Left renal pelvis (tissue), 4 donors: ENCODE results near the gene AGTRAP. TPM values are rescaled to one million over a fixed set of nuclear protein-coding genes. Genes with fewer than 3 reads are reported as not detected.

ENCODE experiments used
- DNase-seq, 4 donors: peaks; one replicate each; pipeline ENCODE4 v3.0.0-alpha.2; 2013; ENCODE audit warnings: low read depth in 4 of 4, low spot score in 3 of 4
- polyA plus RNA-seq, 4 donors: library from polyadenylated mRNA; unstranded; fragments of 120-200 nt; gene quantifications; one replicate each; pipeline ENCODE4 v1.2.1, GENCODE V29; 2013; ENCODE audit not compliant: insufficient read length in 4 of 4

Gene AGTRAP, protein sequence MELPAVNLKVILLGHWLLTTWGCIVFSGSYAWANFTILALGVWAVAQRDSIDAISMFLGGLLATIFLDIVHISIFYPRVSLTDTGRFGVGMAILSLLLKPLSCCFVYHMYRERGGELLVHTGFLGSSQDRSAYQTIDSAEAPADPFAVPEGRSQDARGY
- polyA plus RNA-seq: 10 to 100 TPM; 19.1 to 49.3 (median 38.9) TPM

DNA sequence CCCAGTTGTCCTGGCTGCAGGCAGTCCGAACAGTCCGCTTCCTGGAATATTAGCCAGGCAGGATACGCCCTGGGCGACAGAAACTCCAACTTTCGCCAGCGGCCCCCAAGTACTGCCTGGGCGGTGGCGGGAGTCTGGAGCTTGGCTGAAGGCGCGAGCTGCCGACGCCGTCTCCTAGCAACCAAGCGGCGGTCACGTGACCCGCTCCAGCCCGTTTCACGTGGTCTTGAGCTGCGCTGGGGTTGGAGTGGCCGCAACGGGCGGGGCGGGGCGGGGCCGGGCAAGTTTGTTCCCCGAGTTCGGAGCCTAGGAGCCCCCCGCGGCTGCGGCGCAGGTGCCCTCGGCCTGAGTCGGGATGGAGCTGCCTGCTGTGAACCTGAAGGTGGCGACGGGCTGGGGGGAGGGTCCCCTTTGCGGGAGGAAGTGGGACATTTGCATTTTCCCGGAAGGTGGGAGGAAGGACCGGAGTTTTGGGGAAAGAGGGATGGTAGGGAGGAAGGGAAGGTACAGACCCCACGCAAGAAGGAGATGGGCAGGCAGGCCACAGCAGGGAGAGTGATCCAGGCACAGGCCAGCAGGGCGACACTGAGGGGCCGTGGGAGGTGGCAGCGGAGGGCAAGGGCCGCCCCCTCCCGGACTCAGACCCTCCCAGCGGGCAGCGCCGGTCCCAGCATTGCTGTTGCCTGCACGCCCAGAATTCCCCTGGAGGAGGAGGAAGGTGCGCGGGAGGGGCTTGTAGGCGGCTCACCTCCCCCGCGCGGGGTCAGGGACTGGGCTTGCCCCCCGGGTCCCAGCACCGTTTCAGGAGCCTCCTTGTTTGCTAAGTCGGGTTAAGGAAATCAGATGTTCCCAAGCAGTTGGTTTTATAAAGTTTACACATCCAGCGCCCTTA, at the start of gene AGTRAP:
Gene AGTRAP, plus strand, starts transcription at position 283 of the 892 bp plus-strand sequence. Its CDS starts 73 bp downstream, at position 356.
- DNase-seq: peak; percentile 83 to 87 (median 84)

DNA sequence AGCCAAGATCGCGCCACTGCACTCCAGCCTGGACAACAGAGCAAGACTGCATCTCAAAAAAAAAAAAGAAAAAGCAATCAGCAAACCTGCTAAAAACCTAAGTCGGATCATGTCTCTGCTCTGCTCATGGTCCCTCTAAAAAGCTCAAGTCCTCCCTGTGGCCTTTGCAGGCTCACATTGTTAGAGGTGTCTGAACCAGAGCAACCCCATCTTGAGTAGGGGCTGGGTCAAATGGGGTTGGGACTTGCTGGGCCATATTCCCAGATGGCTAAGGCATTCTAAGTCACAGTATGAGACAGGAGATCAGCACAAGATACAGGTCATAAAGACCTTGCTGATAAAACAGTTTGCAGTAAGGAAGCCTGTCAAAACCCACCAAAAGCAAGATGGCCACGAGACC, 47.4 kb upstream of the AGTRAP start:
- DNase-seq: no peak

DNA sequence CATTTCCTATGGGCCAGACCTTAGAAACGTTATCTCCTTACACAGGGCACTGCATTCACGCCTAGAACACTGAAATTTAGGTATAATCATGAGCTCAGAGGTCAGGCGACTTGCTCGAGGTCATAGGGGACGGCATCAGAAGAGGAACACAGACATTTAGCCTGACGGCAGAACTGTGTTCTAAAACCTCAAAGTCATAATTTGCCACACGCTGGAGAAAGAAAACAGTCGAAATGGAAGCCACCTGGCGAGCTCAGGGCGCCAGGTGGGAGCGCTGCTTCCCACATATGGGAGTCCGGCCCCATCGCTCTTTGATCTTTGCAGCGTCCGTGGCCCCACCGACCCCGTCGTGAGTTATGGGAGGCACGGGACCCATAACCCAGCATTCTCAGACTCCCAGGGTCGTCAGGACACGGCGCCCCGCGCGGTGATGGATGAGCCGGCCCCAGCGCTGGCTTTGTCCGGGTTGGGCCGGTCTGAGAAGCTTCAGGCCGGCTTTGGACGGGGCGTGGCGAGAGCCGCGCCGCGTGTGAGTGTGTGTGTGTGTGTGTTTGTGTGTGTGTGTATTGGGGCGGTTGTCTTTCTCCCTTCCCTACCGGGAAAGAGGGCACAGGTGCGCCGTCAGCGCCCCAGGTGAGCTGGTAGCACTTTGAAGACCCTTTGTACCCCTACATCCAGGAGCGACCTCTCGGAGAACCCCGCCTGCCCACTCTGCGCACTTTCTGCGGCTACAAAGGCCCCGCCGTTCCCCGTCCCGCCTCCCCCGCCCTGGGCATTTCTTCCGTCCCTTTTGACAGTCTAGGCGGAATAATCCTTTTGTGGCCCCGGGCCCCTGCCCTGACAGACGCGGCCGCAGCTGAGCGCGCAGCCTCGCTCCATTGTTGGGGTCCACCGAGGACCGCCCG, 45.3 kb upstream of the AGTRAP start:
- DNase-seq: no peak

DNA sequence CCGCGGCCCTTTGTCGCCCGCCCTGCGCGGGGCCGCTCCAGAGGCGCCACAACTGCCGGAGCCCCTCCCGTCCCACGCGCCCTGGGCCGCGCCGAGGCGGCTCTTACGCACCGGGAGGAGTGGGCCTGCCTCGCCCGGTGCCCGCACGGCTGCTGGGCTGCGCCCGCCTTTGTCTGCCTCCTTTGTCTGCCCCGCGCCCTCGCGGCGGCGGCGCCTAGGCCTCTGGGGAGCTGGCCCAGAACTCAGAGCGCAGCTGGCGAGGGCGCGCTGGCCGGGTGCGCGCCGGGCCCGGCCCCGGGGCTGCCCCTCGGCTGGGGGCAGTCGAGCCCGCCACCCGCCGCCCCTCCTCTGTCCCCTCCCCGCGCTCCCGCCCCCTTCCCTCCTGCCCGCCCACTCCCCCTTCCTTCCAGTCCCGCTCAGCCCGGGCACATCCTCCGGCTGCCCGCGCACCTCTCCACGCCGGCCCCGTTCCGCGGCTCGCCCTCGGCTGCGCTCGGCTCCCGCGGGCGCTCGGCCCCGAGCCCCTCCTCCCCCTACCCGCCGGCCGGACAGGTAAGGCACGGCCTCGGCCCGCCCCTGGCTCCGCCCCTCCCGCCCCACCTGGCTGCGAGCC, 44.5 kb upstream of the AGTRAP start, which contains the start of gene DRAXIN:
Gene DRAXIN, plus strand, starts transcription at position 409 of the 613 bp plus-strand sequence. CDS start 14,549 bp downstream, outside the sequence.
- DNase-seq: no peak

DNA sequence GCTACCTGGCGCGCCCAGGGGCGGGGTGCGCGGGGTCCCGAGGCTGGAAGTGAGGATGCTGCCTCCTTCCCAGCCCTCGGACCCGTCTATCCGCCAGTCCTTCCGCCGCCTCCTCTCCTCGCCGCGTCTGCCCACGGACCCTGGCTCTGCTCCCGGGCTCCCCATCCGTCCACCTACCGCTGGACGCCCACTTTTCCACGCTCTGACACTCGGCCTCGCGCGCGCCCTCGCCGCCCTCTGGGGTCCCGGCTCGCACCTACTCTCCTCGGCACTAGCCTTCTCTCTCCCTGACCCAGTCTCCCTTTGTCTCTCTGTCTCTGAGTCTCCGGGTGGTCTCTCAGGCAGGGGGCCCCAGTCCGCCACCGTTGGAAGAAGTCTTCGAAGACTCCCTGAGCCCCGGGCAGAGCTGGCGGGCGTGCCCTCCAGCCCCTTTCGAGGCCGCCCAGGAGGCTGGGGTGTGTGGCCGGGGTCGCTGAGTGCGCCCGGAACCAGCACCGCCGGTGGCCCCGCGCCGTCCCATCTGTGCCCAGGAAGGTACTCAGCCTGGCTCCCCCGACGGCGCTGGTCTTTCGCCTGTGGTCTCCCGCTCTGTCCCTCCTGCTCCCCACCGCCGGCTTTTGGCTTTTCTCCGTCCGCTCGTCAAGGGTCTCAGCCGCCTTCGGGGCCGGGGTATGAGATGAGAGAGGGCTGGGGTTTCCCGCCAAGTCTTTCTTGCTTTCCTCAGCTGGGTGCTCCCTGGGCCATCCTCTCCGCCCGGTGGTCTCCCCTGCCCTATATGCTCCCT, 43.8 kb upstream of the AGTRAP start:
- no peak for DNase-seq

DNA sequence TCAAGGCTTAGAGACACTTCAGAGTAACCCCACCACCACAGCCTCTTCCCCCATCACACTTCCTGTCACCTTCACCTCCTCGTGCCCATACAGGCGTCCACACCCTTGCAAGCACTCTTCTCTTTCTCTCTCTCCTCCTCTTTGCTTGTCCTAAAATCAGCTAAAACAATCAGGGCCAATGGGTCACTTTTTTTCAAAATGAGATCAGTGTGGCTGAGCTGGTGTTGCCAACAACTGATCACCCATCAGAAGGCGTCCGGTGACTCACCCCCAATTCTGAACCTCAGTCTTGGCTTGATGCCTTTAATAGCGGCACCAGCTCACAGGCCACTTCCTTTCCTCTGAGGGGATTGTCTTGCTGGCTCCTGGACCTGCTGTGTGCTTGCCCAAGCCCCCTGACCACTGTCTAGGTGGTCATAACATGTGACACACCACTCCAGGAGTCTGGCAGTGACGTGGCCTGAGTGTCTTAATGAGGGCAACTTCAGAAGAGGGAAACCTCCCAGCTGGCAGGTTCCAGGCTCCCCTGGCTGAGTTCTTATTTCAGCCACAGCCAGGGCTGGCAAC, 42.8 kb upstream of the AGTRAP start:
- no peak for DNase-seq

DNA sequence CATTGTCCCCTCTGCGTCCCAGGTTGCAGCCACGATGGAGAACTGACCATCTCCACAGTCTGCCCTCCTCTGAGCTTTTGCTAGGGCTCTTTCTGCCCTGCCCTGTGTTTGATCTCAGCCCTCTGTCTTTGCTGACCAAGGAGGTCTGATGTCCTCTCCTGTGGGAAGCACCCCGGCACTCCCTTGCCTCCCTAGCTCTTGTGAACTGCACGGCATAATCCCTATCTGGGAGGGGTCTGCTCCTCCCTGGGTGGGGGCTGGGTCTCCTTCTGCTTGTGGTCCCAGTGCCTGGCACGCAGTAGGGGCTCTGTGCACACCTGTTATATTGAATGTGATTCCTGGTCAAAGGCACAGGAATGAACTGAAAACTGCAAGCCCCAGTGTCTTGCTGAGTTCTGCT, 42.0 kb upstream of the AGTRAP start:
- no peak for DNase-seq

DNA sequence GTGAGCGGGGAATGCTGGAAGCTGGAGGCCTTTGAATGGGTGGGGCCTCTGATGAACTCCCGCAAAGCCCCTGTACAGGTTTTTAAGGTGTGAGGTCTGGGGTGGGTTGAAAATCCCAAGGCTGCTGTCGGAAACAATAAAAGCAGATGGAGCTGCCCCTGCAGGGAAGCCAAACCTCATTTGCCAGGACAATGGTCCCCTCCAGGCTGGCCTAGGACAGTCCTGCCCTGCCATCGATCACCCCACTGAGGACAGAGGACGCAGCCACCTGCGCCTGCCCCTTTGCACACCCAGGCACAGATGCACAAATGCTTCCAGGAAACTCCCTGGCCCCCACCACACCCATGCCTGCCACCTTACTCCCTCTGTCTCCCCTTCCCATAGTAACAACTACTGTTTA, 40.1 kb upstream of the AGTRAP start:
- DNase-seq: no peak

DNA sequence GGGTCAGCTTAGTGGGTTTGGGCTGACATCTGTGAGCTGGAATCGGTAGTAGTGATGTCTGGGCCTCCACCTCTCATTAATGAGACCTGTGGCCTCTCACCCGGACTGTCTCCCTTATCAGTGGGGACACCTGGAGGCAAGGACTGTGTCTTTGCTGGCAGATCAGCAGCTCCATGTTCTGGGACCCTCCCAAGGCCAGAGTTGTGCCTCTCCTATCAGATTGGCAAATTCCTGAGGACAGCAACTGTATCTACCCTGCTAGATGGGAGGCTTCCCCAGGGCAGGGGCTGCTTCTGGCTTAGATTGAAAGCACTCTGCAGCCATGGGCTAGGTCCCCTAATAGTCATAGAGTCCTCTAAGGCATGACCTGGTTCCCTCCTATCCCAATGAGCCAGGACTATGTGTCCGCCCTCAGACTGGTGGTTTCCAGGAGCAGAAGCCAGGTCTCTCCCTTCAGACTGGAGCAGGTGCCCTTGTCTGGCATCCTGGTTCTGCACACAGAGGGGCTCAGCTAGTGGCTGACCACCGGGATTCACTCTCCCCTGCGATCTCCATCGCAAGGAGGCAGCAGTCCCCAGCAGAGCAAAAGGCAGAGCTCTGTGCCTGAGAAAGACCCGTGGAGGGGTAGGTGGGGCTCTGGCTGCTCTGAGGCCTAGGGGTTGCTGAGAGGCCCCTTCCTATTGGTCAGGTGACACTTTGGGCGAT, 38.6 kb upstream of the AGTRAP start:
- no peak for DNase-seq

DNA sequence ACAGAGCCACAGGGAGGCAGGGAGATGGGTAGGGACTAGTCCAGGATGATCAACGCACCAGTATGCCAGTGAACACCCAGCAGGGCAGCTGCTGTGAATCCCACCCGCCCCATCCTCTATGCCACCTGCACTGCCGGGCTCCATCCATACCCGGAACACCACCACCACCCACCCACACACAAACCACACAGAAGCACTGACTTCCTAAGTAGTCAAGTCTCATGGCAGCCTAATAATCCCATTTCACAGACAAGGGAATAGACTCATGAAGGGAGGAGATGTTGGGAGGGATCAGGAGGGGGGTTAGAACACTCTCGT, 38.1 kb upstream of the AGTRAP start:
- no peak for DNase-seq

DNA sequence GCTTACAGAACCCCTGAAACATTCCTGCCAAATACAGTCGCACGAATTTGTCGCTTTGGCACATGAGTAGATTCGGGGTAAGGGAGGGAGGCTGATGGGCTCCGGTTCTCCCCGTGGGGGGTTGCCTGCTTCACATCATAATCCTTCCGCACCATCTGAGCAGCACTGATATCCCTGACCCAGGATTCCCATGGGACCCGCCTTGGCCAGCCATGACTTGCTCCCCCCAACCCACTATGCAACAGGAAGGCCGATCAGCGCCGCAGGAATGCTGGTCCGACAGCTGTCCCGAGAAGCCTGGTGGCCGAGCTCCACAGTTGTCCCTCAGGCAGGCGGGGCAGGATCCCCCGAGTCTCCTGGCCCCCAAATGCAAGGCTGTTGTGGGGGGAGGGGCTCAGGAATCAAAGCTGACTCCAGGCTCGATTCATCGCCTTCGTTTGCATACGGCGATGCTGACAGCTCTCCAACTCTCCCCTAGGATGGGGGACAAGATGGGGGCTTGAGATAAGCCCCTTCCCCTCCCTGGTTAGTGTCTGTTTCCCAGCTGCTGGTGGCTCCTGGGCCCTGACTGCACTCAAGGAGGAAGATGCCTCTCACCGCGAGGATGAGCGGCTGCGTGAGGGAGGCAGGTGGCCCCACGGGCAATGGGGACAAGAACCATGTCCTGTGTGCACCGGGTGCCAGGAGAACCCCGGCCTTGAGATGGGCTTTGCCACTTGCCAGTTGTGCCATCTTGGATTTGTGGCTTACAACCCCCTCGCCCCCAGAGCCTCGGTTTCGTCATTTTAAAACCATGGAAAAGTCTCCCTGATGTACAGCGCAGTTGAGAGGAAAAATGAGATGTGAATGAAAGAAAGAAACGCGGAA, 35.1 kb upstream of the AGTRAP start:
- no peak for DNase-seq

DNA sequence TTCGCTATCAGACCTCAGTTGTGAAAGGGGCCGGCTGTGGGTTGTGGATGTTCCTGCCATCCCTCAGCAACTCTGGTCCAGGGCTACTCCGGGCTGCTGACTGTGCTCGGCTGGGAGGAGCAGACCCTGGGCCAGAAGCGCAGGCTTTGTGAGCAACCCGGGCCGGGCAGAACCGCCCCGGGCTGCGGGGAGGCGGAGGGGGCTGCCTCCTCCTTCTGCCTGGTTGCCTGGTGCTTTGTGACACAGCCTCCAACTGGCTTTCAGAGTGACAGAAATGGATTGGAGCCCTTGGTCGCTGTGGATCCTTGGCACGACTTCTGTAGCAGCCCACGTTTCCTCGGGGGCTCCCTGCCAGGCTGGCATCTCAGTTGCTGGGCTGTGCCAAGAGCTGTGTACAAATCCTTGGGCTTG, 34.4 kb upstream of the AGTRAP start:
- no peak for DNase-seq

DNA sequence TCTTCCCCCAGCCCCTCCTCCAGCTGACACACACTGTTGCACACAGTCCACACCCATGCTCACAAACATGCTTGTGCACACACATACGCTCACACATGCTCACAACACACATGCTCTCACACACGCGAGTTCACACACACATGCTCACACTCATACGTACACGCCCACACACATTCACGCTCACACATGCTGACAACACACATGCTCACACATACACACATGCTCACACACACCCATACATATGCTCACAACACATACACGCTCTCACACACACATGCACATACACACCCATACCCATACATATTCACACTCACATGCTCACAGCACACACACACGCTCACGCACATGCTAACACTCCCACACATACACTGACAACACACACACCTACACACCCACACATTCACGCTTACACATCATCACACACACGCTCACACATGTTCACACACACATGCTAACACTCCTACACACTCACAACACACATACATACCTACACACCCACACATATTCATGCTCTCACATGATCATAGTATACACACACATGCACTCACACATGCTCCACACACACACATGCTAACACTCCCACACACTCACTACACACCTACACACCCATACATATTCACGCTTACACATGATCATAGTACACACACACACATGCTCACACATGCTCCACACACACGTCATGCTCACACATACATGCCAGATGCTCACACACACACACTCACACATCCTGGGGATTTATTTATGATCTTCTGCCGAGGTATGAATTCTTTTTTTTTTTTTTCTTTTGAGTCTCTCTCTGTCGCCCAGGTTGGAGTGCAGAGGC, 33.7 kb upstream of the AGTRAP start:
- DNase-seq: no peak

DNA sequence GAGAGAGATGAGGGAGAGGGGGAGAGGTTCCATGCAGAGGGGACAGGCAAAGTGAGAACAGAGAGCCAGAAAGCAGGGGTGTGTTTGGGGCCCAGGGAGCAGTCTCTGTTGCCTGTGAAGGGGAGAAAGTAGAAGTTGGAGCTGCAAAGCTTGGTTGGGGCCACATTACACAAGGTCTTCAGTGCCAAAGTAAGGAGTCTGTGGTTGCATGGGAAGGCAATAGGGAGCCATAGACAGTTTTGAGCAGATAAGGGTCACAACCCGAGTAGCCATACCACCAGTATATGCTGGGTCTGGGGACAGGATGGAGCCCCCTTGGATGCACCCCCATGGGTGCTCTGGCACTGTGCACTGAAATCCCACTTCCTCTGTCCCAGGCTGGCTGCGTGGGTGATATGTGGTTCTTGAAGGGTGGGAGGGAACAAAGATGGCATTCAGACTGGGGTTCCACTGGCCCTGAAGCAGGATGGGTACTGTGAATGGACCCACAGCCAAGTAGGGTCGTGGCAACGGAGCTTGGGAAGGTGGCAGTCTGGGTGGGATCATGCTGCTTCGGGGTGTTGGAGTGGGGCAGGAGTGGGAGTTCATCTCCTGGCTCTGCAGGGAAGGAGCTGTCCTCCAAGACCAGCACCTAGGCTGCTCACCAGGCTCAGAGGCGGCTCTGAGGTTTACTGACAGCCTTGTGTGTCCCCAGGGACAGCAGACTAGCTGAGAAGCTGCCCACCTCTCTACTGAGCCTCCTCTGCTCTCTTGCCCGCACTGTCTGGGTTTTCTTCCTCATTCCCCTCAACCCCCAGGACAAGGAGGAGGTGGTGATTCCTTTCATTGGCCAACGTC, 32.4 kb upstream of the AGTRAP start:
- DNase-seq: no peak

DNA sequence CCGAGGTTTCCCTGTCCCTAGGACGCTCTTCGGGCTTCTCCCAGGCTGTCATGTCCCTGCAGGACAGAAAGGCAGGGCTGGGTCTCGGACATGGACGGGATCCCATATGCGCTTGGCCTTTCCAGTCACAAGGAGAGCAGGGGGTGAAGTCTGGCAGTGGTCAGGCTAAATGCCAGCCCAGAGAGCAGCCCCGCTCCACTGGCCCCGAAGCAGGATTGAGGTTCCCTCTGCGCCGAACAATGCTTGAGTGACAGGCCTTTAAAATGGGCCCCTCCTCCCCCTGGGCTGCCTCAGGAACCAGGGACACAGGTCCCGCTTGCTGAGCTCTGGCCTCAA, 31.8 kb upstream of the AGTRAP start:
- no peak for DNase-seq

DNA sequence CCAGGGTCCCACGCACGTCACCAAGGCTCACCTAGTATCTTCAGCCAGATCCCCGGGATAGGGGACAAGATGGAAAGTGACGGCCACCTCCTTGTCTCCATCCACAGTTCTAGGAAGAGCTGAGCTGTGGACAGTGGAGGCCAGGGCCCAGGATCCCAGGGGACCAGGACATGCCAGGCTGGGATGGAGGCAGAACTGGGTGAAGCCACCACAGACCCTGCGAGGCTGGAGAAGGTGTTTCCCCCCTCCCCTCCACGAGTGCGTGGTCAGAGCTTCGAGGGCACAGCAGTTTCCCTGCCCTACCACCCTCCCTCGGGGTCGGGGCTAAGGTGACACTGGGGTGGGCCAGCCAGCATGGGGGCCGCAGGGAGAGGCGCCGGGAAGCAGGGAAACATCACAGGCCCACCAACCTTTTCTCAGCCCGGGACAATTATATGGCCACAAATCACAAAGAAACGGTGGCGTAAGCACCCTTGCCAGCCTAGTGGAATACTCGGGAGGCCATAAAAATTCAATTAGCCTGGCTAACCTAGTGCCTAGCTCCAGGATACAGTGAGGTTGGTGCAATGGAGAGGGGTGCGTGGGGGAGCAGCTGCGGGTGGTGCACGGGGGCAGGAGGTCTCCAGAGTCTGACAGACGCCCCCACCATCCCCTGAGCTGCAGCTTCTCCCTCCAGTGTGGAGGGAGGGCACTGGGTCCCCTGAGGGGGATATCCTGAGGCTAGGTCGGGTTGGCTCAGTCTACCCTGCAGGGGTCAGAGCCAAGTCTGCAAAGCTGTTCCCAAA, 31.1 kb upstream of the AGTRAP start:
- no peak for DNase-seq
